CD4-positive, CD25-positive, alpha-beta regulatory T cell (primary cell): ENCODE data around the gene TEX10. TPM values are rescaled to one million over a fixed set of nuclear protein-coding genes. Genes with fewer than 3 reads are reported as not detected.
A peak's percentile ranks its signal among the peaks of the same experiment; 100 is the strongest.

Experiments
- ATAC-seq, 2 donors: fragments of 150-1000 bp; cut with Tn5 transposase; one replicate each; pipeline ENCODE4 v1.10.0; 2021; ENCODE audit warnings: low read depth in 2 of 2, moderate number of reproducible peaks in 2 of 2, moderate library complexity in 1 of 2
- DNase-seq, 3 donors: peaks; one replicate each; pipeline versions ENCODE4 v3.0.0 to v3.0.0-alpha.2; 2012 to 2022; ENCODE audit warnings: mixed read lengths in 1 of 3
- H3K27ac ChIP-seq: one replicate; pipeline ENCODE4 v1.7.0; 2013; ENCODE audit warnings: mild to moderate bottlenecking, low read length; ENCODE audit not compliant: insufficient read depth, poor library complexity, severe bottlenecking
- H3K27me3 ChIP-seq: one replicate; pipeline ENCODE4 v1.7.0; 2013; ENCODE audit warnings: low read length; ENCODE audit not compliant: control insufficient read depth, insufficient read depth
- H3K36me3 ChIP-seq: one replicate; pipeline ENCODE4 v1.7.0; 2013; ENCODE audit warnings: mild to moderate bottlenecking, low read length, moderate library complexity; ENCODE audit not compliant: control insufficient read depth, insufficient read depth
- H3K4me1 ChIP-seq: 2 replicates; pipeline ENCODE4 v1.7.0; 2013; ENCODE audit warnings: mild to moderate bottlenecking, low read length; ENCODE audit not compliant: insufficient read depth, control insufficient read depth, poor library complexity, severe bottlenecking
- H3K4me3 ChIP-seq: one replicate; pipeline ENCODE4 v1.7.0; 2013; ENCODE audit warnings: low read depth, mild to moderate bottlenecking, low read length, moderate library complexity
- H3K9me3 ChIP-seq, 2 experiments: 1 replicate in 1 of 2; 2 replicates in 1 of 2; pipeline ENCODE4 v1.7.0; 2013; ENCODE audit warnings: low read length in 2 of 2, mild to moderate bottlenecking in 1 of 2, moderate library complexity in 1 of 2; ENCODE audit not compliant: control insufficient read depth in 2 of 2
- H3K27ac Mint-ChIP-seq, 3 donors: one replicate each; pipeline ENCODE4 v1.8.0; 2020 to 2022; ENCODE audit warnings: mild to moderate bottlenecking in 3 of 3, mixed read lengths in 3 of 3, moderate library complexity in 2 of 3
- H3K27me3 Mint-ChIP-seq: one replicate; pipeline ENCODE4 v1.8.0; 2022; ENCODE audit warnings: mild to moderate bottlenecking, mixed read lengths
- H3K36me3 Mint-ChIP-seq: one replicate; pipeline ENCODE4 v1.8.0; 2020; ENCODE audit warnings: mixed read lengths
- H3K4me1 Mint-ChIP-seq, 4 donors: one replicate each; pipeline ENCODE4 v1.8.0; 2020 to 2022; ENCODE audit warnings: mixed read lengths in 4 of 4, mild to moderate bottlenecking in 1 of 4
- H3K4me3 Mint-ChIP-seq, 4 donors: one replicate each; pipeline ENCODE4 v1.8.0; 2020 to 2022; ENCODE audit warnings: mild to moderate bottlenecking in 4 of 4, mixed read lengths in 4 of 4, moderate library complexity in 3 of 4
- H3K9me3 Mint-ChIP-seq, 7 donors: one replicate each; pipeline ENCODE4 v1.8.0; 2020 to 2022; ENCODE audit warnings: mixed read lengths in 7 of 7, mild to moderate bottlenecking in 3 of 7, moderate library complexity in 2 of 7
- polyA plus RNA-seq, 4 donors: library from polyadenylated mRNA; unstranded; fragments of 300-500 nt; fragmentation: Illumina TruSeq; gene quantifications; one replicate each; pipeline ENCODE4 v1.2.3, GENCODE V29; 2021
- total RNA-seq: library from RNA; stranded (reverse); gene quantifications from one replicate; pipeline ENCODE4 v1.2.3, GENCODE V29; 2022

TEX10 gene
- total and polyA plus RNA-seq, 5 donors from 2014 or later: 13.7 to 23.9 (median 18.9) TPM

- Mint-ChIP-seq H3K27ac (no peak overlapping the region), H3K27me3 (no peaks in the 10 kb centered on the region), H3K9me3 (peaks cover 0 to 9% (median 2%) of the 10 kb centered on the region in 7 donors), H3K4me1 (peaks cover 4 to 12% (median 4%) of the 10 kb centered on the region in 4 donors), H3K36me3 (peaks cover 6% of the 10 kb centered on the region), H3K4me3 (peak overlapping the region in 1 of 4 donors; percentile 30)
- peaks cover 0 to 2% of the 10 kb centered on the region in 2 experiments for H3K9me3 ChIP-seq
- no peak for DNase-seq
- no peak overlapping the region for H3K27ac ChIP-seq
- no peak for ATAC-seq
- H3K27me3 ChIP-seq: no peaks in the 10 kb centered on the region
- no peaks in the 10 kb centered on the region for H3K4me1 ChIP-seq
- no peak overlapping the region for H3K4me3 ChIP-seq
- no peaks in the 10 kb centered on the region for H3K36me3 ChIP-seq
These were observed 6.3 kb upstream of the TEX10 start for GRCh38 chr9:100359057-100359456.

GRCh38 chr9:100357501-100357900, 4.8 kb upstream of the TEX10 start:
- Histone ChIP-seq H3K27ac (no peak overlapping the region), H3K36me3 (no peaks in the 10 kb centered on the region), H3K4me1 (peaks cover 5% of the 10 kb centered on the region), H3K4me3 (no peak overlapping the region), H3K9me3 (peaks cover 0 to 2% of the 10 kb centered on the region in 2 experiments), H3K27me3 (no peaks in the 10 kb centered on the region)
- Mint-ChIP-seq H3K36me3 (peaks cover 6% of the 10 kb centered on the region), H3K4me3 (no peak overlapping the region), H3K9me3 (peaks cover 0 to 9% (median 2%) of the 10 kb centered on the region in 7 donors), H3K4me1 (peaks cover 6 to 22% (median 13%) of the 10 kb centered on the region in 4 donors), H3K27ac (no peak overlapping the region), H3K27me3 (peaks cover 4% of the 10 kb centered on the region)
- DNase-seq (no peak), ATAC-seq (no peak)

GRCh38 chr9:100355561-100355960, 2.8 kb upstream of the TEX10 start:
- Mint-ChIP-seq H3K4me1 (peaks cover 14 to 37% (median 28%) of the 10 kb centered on the region in 4 donors), H3K27ac (no peak overlapping the region), H3K4me3 (peak overlapping the region in 1 of 4 donors; percentile 100)

GRCh38 chr9:100354121-100354800, 1.5 kb upstream of the TEX10 start:
- peaks cover 21 to 50% (median 40%) of the 10 kb centered on the region in 4 donors for H3K4me1 Mint-ChIP-seq
- ATAC-seq: no peak
- Histone ChIP-seq H3K36me3 (no peaks in the 10 kb centered on the region), H3K27ac (no peak overlapping the region), H3K4me1 (peaks cover 34% of the 10 kb centered on the region), H3K9me3 (peaks cover 0 to 2% of the 10 kb centered on the region in 2 experiments), H3K27me3 (no peaks in the 10 kb centered on the region), H3K4me3 (no peak overlapping the region)
- H3K36me3 Mint-ChIP-seq: peaks cover 6% of the 10 kb centered on the region
- H3K27ac Mint-ChIP-seq: peak overlapping the region; percentile 10 to 52 (median 24)
- H3K9me3 Mint-ChIP-seq: peaks cover 0 to 9% (median 2%) of the 10 kb centered on the region in 7 donors
- H3K27me3 Mint-ChIP-seq: peaks cover 4% of the 10 kb centered on the region
- H3K4me3 Mint-ChIP-seq: peak overlapping the region; percentile 33 to 100 (median 67)
- peak in 1 of 3 donors; percentile 14 for DNase-seq

More at GRCh38 chr9:100355561-100355960, 2.8 kb upstream of the TEX10 start:
- Histone ChIP-seq H3K27me3 (no peaks in the 10 kb centered on the region), H3K4me3 (no peak overlapping the region), H3K9me3 (peaks cover 0 to 2% of the 10 kb centered on the region in 2 experiments), H3K36me3 (no peaks in the 10 kb centered on the region), H3K4me1 (peaks cover 21% of the 10 kb centered on the region), H3K27ac (peak overlapping the region; percentile 18)
- Mint-ChIP-seq H3K27me3 (peaks cover 4% of the 10 kb centered on the region), H3K9me3 (peaks cover 0 to 9% (median 2%) of the 10 kb centered on the region in 7 donors), H3K36me3 (peaks cover 6% of the 10 kb centered on the region)
- peak in 1 of 3 donors; percentile 44 for DNase-seq
- ATAC-seq: no peak

GRCh38 chr9:100352201-100352726, 478 bp downstream of the TEX10 start:
- Histone ChIP-seq H3K4me3 (peak overlapping the region; percentile 96), H3K9me3 (no peaks in the 10 kb centered on the region), H3K36me3 (no peaks in the 10 kb centered on the region), H3K27me3 (no peaks in the 10 kb centered on the region), H3K27ac (peak overlapping the region; percentile 84), H3K4me1 (peaks cover 40% of the 10 kb centered on the region)
- Mint-ChIP-seq H3K27ac (peak overlapping the region; percentile 82 to 95 (median 94)), H3K9me3 (peaks cover 0 to 3% (median 0%) of the 10 kb centered on the region in 7 donors), H3K4me3 (peak overlapping the region; percentile 93 to 100 (median 96)), H3K4me1 (peaks cover 34 to 63% (median 53%) of the 10 kb centered on the region in 4 donors), H3K36me3 (no peaks in the 10 kb centered on the region), H3K27me3 (peaks cover 4% of the 10 kb centered on the region)
- DNase-seq (peak in 2 of 3 donors; percentile 2 to 32), ATAC-seq (peak in 1 of 2 donors; percentile 12)

GRCh38 chr9:100351508-100351907, 1.2 kb downstream of the TEX10 start:
- H3K36me3 ChIP-seq: peaks cover 5% of the 10 kb centered on the region
- H3K27ac Mint-ChIP-seq: peak overlapping the region in 2 of 3 donors; percentile 94 to 95
- H3K9me3 Mint-ChIP-seq: peaks cover 0 to 3% (median 0%) of the 10 kb centered on the region in 7 donors
- H3K4me1 Mint-ChIP-seq: peaks cover 39 to 69% (median 52%) of the 10 kb centered on the region in 4 donors
- DNase-seq (no peak), ATAC-seq (no peak)
- peaks cover under 1% of the 10 kb centered on the region for H3K36me3 Mint-ChIP-seq
- peaks cover 4% of the 10 kb centered on the region for H3K27me3 Mint-ChIP-seq
- peaks cover 40% of the 10 kb centered on the region for H3K4me1 ChIP-seq
- no peaks in the 10 kb centered on the region for H3K9me3 ChIP-seq
- peak overlapping the region; percentile 93 to 100 (median 96) for H3K4me3 Mint-ChIP-seq
- no peak overlapping the region for H3K27ac ChIP-seq
- peak overlapping the region; percentile 96 for H3K4me3 ChIP-seq
- H3K27me3 ChIP-seq: no peaks in the 10 kb centered on the region

GRCh38 chr9:100350188-100350587, 2.6 kb downstream of the TEX10 start:
- H3K36me3 Mint-ChIP-seq: peaks cover 6% of the 10 kb centered on the region
- peak overlapping the region; percentile 62 for H3K4me3 ChIP-seq
- peaks cover 0 to 3% (median 0%) of the 10 kb centered on the region in 7 donors for H3K9me3 Mint-ChIP-seq
- peaks cover 40% of the 10 kb centered on the region for H3K4me1 ChIP-seq
- ATAC-seq (no peak), DNase-seq (no peak)
- peaks cover 44 to 76% (median 55%) of the 10 kb centered on the region in 4 donors for H3K4me1 Mint-ChIP-seq
- peak overlapping the region; percentile 6 to 27 (median 12) for H3K27ac Mint-ChIP-seq
- H3K36me3 ChIP-seq: peaks cover 17% of the 10 kb centered on the region
- H3K4me3 Mint-ChIP-seq: peak overlapping the region; percentile 34 to 100 (median 69)
- no peaks in the 10 kb centered on the region for H3K9me3 ChIP-seq
- H3K27me3 ChIP-seq: no peaks in the 10 kb centered on the region
- H3K27ac ChIP-seq: no peak overlapping the region
- H3K27me3 Mint-ChIP-seq: peaks cover 4% of the 10 kb centered on the region
